Mesendoderm (in vitro differentiated cells): ENCODE data around the gene ASB1.

ENCODE experiments used
- DNase-seq: peaks from one replicate; pipeline ENCODE4 v3.0.0; 2013
- H2AK5ac ChIP-seq: 2 replicates; pipeline ENCODE4 v1.6.1; 2013; ENCODE audit warnings: low read length, inconsistent platforms
- H2BK120ac ChIP-seq: 2 replicates; pipeline ENCODE4 v1.6.1; 2013; ENCODE audit warnings: low read depth, mild to moderate bottlenecking, low read length, moderate library complexity, mixed read lengths
- H2BK15ac ChIP-seq: replicated peaks from 2 replicates; pipeline ENCODE4 v1.6.1; 2013; ENCODE audit warnings: low read depth, mild to moderate bottlenecking, moderate library complexity
- H2BK5ac ChIP-seq: 2 replicates; pipeline ENCODE4 v1.6.1; 2013; ENCODE audit warnings: low read length, inconsistent platforms
- H3K18ac ChIP-seq: 2 replicates; pipeline ENCODE4 v1.6.1; 2013; ENCODE audit warnings: mild to moderate bottlenecking, low read length, mixed read lengths
- H3K23ac ChIP-seq: one replicate; pipeline ENCODE4 v1.6.1; 2013; ENCODE audit warnings: low read length
- H3K27ac ChIP-seq: 2 replicates; pipeline ENCODE4 v1.5.1; 2013; ENCODE audit warnings: low read depth, mild to moderate bottlenecking, inconsistent platforms, low read length, moderate library complexity
- H3K27me3 ChIP-seq: 2 replicates; pipeline ENCODE4 v1.6.1; 2013; ENCODE audit warnings: low read length, control low read depth, mild to moderate bottlenecking, inconsistent platforms; ENCODE audit not compliant: insufficient read depth, poor library complexity
- H3K36me3 ChIP-seq: 2 replicates; pipeline ENCODE4 v1.6.1; 2013; ENCODE audit warnings: low read length, inconsistent platforms; ENCODE audit not compliant: control insufficient read depth, insufficient read depth
- H3K4ac ChIP-seq: one replicate; pipeline ENCODE4 v1.6.1; 2013; ENCODE audit warnings: low read depth, mild to moderate bottlenecking, low read length, moderate library complexity
- H3K4me1 ChIP-seq: 2 replicates; pipeline ENCODE4 v1.6.1; 2013; ENCODE audit warnings: low read depth, low read length, inconsistent platforms; ENCODE audit not compliant: control insufficient read depth
- H3K4me2 ChIP-seq: 2 replicates; pipeline ENCODE4 v1.6.1; 2013; ENCODE audit warnings: low read length
- H3K4me3 ChIP-seq: 2 replicates; pipeline ENCODE4 v1.5.1; 2013; ENCODE audit warnings: mild to moderate bottlenecking, low read length
- H3K56ac ChIP-seq: one replicate; pipeline ENCODE4 v1.6.1; 2013; ENCODE audit warnings: low read length
- H3K79me1 ChIP-seq: 2 replicates; pipeline ENCODE4 v1.6.1; 2013; ENCODE audit warnings: low read length, inconsistent platforms
- H3K79me2 ChIP-seq: 2 replicates; pipeline ENCODE4 v1.6.1; 2013; ENCODE audit warnings: mild to moderate bottlenecking, low read length; ENCODE audit not compliant: control insufficient read depth, insufficient read depth
- H3K9ac ChIP-seq: 2 replicates; pipeline ENCODE4 v1.6.1; 2013; ENCODE audit warnings: low read length, inconsistent platforms
- H4K5ac ChIP-seq: one replicate; pipeline ENCODE4 v1.6.1; 2013; ENCODE audit warnings: low read length
- H4K8ac ChIP-seq: one replicate; pipeline ENCODE4 v1.6.1; 2013; ENCODE audit warnings: low read depth, mild to moderate bottlenecking, control low read depth, low read length, moderate library complexity
- WGBS: extraction: QIAGEN DNeasy Blood & Tissue Kit; methylation state at CpG from one replicate; pipeline ENCODE4 v1.1.7; 2013; ENCODE audit warnings: low lambda C conversion rate, missing lambda C conversion rate; ENCODE audit not compliant: insufficient coverage; ENCODE audit errors: extremely low coverage; 5-methylcytosine and 5-hydroxymethylcytosine counted together

The ASB1 gene

DNA sequence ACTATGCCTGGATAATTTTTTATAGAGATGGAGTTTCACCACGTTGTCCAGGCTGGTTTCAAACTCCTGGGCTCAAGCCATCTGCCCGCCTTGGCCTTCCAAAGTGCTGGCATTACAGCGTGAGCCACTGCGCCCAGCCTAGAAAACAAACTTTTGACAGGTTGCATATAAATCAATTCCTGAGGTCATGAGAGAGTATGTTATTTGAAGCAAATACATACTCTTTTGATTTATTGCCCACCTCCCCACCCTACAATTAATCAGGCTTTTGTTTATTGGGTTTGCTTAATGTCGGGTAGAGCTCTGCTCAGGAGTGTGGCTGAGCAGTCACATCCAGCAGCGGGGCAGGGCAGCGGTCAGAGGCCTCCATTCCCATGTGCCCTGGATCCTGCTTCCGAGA lies 37.9 kb upstream of the ASB1 start:
- no peak overlapping the region for H4K8ac ChIP-seq
- no peaks in the 10 kb centered on the region for H3K79me1 ChIP-seq
- H3K4me2 ChIP-seq, result no peak overlapping the region
- no peak overlapping the region for H3K27ac ChIP-seq
- H2AK5ac ChIP-seq, result no peak overlapping the region
- H3K4me3 ChIP-seq, result no peak overlapping the region
- no peaks in the 10 kb centered on the region for H3K4me1 ChIP-seq
- no peak overlapping the region for H3K18ac ChIP-seq
- no peak overlapping the region for H2BK120ac ChIP-seq
- no peaks in the 10 kb centered on the region for H3K27me3 ChIP-seq
- no peak overlapping the region for H4K5ac ChIP-seq
- DNase-seq, result no peak
- H2BK5ac ChIP-seq, result no peak overlapping the region
- H3K23ac ChIP-seq, result no peak overlapping the region
- H3K79me2 ChIP-seq, result no peaks in the 10 kb centered on the region
- H3K9ac ChIP-seq, result no peak overlapping the region
- WGBS, result no CpG with 5 or more reads among the region's 8 CpGs
- no peak overlapping the region for H3K4ac ChIP-seq
- no peak overlapping the region for H3K56ac ChIP-seq
- no peaks in the 10 kb centered on the region for H3K36me3 ChIP-seq
- no peak overlapping the region for H2BK15ac ChIP-seq

DNA sequence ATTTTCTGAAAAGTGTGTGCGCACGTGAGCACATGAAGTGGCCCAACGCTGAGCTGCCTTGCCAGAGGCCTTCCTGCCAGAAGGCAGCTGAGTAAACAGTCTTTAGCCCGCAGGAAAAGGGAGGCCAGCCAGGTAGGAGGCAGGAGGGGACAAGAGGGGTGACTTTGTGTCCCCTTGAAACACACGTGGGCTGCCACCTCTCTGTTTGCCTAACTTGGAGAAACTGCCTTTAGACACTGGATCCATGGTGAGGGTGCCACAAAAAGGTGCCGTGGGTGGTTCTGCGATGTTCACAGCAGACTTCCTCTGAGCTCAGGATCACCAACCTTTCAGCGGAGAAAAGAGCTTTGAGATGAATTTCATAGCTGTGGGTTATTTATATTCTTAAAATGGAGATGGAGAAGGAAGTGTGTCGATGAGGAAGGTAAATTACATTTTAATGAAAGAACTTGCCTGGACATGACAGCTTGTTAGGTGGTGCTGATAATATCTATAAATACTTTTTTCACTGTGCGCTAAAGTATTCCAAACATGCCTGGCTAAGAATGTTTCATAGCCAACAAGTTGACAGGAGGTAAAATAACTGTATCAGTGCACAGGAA lies 36.6 kb upstream of the ASB1 start:
- WGBS, result 100% methylated on average over 1 of the region's 10 CpGs
- H3K9ac ChIP-seq, result no peak overlapping the region

DNA sequence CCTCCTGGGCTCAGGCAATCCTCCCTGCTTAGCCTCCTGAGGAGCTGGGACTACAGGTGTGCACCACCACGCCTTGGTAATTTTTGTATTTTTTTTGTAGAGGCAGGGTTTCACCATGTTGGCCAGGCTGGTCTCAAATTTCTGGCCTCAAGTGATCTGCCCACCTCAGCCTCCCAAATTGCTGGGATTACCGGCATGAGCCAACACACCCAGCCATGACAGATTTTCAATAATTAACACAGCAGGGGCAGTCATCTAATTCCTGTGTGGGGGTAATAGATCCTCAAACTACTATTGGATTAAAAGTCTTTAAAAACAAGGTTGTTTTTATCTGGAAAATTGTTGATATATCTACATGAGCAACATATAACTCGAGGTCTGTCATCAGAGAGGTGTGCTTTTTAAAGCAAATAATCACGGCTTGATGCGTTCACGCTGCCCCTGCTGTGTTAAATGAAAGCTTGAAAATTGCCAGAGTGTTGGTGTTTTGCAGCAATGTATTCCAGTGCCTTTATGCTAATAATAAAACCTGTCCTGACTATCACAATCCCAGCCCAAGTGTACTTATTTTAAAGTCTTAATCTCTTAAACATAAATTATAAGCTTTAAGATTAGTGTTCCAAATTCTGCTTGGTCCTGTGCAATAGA lies 35.6 kb upstream of the ASB1 start:
- H2BK120ac ChIP-seq, result no peak overlapping the region
- H3K36me3 ChIP-seq, result no peaks in the 10 kb centered on the region
- H3K4me3 ChIP-seq, result no peak overlapping the region
- no peak overlapping the region for H3K27ac ChIP-seq
- no peak overlapping the region for H2AK5ac ChIP-seq
- WGBS, result no CpG with 5 or more reads among the region's 6 CpGs
- H3K4ac ChIP-seq, result no peak overlapping the region
- no peak overlapping the region for H2BK15ac ChIP-seq
- no peak overlapping the region for H3K18ac ChIP-seq
- H3K79me1 ChIP-seq, result no peaks in the 10 kb centered on the region
- H3K56ac ChIP-seq, result no peak overlapping the region
- no peak overlapping the region for H3K4me2 ChIP-seq
- H3K79me2 ChIP-seq, result no peaks in the 10 kb centered on the region
- H3K4me1 ChIP-seq, result no peaks in the 10 kb centered on the region
- no peak overlapping the region for H3K9ac ChIP-seq
- no peak overlapping the region for H2BK5ac ChIP-seq
- no peak overlapping the region for H4K8ac ChIP-seq
- no peak overlapping the region for H4K5ac ChIP-seq
- no peaks in the 10 kb centered on the region for H3K27me3 ChIP-seq
- DNase-seq, result no peak
- H3K23ac ChIP-seq, result no peak overlapping the region

More for the DNA sequence above, 36.6 kb upstream of the ASB1 start:
- Histone ChIP-seq H2BK120ac (no peak overlapping the region), H3K27me3 (no peaks in the 10 kb centered on the region), H3K18ac (no peak overlapping the region), H3K56ac (no peak overlapping the region), H2BK5ac (no peak overlapping the region), H3K27ac (no peak overlapping the region), H3K4me3 (no peak overlapping the region), H3K4ac (no peak overlapping the region), H3K79me1 (no peaks in the 10 kb centered on the region), H2BK15ac (no peak overlapping the region), H2AK5ac (no peak overlapping the region), H3K4me2 (no peak overlapping the region), H4K8ac (no peak overlapping the region), H3K4me1 (no peaks in the 10 kb centered on the region), H4K5ac (no peak overlapping the region), H3K79me2 (no peaks in the 10 kb centered on the region), H3K23ac (no peak overlapping the region), H3K36me3 (no peaks in the 10 kb centered on the region)
- DNase-seq, result no peak

DNA sequence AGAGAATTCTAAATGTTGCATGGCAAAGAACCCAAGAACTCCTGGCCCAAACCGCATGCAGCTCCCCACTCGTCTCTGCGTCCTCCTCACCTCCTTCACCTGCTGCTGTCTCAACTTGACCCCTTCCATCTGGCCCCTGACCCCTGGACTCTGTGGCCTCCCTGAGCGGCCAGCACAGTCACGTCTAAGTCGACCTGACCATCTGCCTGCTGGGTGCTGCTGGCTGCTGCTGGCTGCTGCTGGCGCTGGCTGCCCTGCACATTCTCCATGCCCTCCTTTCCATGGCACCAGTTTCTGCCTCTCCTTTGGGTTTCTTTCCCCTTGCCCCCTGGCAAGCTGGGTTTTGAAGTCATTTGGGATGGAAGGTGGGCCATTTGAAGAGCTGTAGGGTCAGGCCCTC lies 30.1 kb upstream of the ASB1 start:
- Histone ChIP-seq H2AK5ac (no peak overlapping the region), H3K56ac (no peak overlapping the region), H3K4me1 (no peaks in the 10 kb centered on the region), H3K9ac (no peak overlapping the region), H3K79me1 (no peaks in the 10 kb centered on the region), H4K5ac (no peak overlapping the region), H3K79me2 (no peaks in the 10 kb centered on the region), H2BK5ac (no peak overlapping the region), H3K27me3 (no peaks in the 10 kb centered on the region), H3K18ac (no peak overlapping the region), H3K36me3 (no peaks in the 10 kb centered on the region), H3K27ac (no peak overlapping the region), H3K23ac (no peak overlapping the region), H3K4me3 (no peak overlapping the region), H2BK120ac (no peak overlapping the region), H3K4ac (no peak overlapping the region), H3K4me2 (no peak overlapping the region), H2BK15ac (no peak overlapping the region), H4K8ac (no peak overlapping the region)
- WGBS, result no CpG with 5 or more reads among the region's 7 CpGs
- no peak for DNase-seq

DNA sequence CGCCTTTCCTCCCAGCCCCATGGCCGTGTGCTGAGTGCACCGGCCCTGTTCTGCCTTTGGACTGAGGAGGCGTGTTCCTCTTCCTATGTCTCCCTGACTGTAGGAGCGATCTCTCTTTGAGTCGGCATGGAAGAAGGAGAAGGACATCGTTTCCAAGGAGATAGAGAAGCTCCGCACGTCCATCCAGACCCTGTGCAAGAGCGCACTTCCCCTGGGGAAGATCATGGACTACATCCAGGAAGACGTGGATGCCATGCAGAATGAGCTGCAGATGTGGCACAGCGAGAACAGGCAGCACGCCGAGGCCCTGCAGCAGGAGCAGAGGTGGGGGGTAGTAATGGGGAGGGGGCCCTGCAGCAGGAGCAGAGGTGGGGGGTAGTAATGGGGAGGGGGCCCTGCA lies 29.4 kb upstream of the ASB1 start:
- no peak overlapping the region for H3K4me3 ChIP-seq
- H3K79me1 ChIP-seq, result no peaks in the 10 kb centered on the region
- no peak overlapping the region for H4K8ac ChIP-seq
- WGBS, result no CpG with 5 or more reads among the region's 14 CpGs
- no peaks in the 10 kb centered on the region for H3K27me3 ChIP-seq
- no peak overlapping the region for H2AK5ac ChIP-seq
- H2BK120ac ChIP-seq, result no peak overlapping the region
- no peak overlapping the region for H3K27ac ChIP-seq
- H2BK5ac ChIP-seq, result no peak overlapping the region
- no peak for DNase-seq
- no peaks in the 10 kb centered on the region for H3K4me1 ChIP-seq
- H3K4me2 ChIP-seq, result no peak overlapping the region
- H3K79me2 ChIP-seq, result no peaks in the 10 kb centered on the region
- H3K18ac ChIP-seq, result no peak overlapping the region
- no peak overlapping the region for H4K5ac ChIP-seq
- no peak overlapping the region for H3K4ac ChIP-seq
- no peak overlapping the region for H3K23ac ChIP-seq
- H3K56ac ChIP-seq, result no peak overlapping the region
- no peak overlapping the region for H3K9ac ChIP-seq
- H3K36me3 ChIP-seq, result no peaks in the 10 kb centered on the region
- no peak overlapping the region for H2BK15ac ChIP-seq

- Histone ChIP-seq H2BK5ac (no peak overlapping the region), H2BK120ac (no peak overlapping the region), H3K4me1 (no peaks in the 10 kb centered on the region), H3K79me2 (no peaks in the 10 kb centered on the region), H3K56ac (no peak overlapping the region), H2BK15ac (no peak overlapping the region), H4K5ac (no peak overlapping the region), H3K4me2 (no peak overlapping the region), H2AK5ac (no peak overlapping the region), H3K23ac (no peak overlapping the region), H3K18ac (no peak overlapping the region), H3K9ac (no peak overlapping the region), H3K4ac (no peak overlapping the region), H4K8ac (no peak overlapping the region), H3K27me3 (no peaks in the 10 kb centered on the region), H3K36me3 (no peaks in the 10 kb centered on the region), H3K79me1 (no peaks in the 10 kb centered on the region), H3K4me3 (no peak overlapping the region), H3K27ac (no peak overlapping the region)
- no peak for DNase-seq
- WGBS, result no CpG with 5 or more reads among the region's 6 CpGs
Observed at GRCh38 chr2:238398577-238398976, 28.1 kb upstream of the ASB1 start.
